ENCODE measurements around the gene ZNF329.
"Not testable (repeated sequence)": the region's sequence is repeated elsewhere in the genome, so short reads cannot be mapped to it uniquely, and the experiment has no call there.

ZNF329 gene

DNA sequence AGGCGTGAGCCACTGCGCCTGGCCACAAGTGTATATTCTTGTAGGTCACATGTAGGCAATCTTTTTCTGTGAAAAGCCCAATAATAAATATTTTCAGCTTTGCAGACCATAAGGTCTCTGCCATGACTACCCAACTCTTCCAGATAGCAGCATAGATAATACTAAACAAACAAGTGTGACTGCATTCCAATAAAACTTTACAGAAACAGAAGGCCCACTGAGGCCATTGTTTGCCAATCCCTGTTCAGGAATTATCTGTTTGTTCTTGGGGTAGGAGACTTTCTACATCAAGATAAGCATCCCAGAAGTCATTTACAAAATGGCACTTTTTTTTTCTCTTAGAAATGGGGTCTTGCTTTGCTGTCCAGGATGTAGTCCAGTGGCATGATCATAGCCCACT, 2.8 kb upstream of the ZNF329 start:
- Mint-ChIP-seq H3K27ac (no peak overlapping the region), H3K27me3 (no peaks in the 10 kb centered on the region), H3K9me3 (peaks cover 41% of the 10 kb centered on the region), H3K4me1 (peaks cover 17% of the 10 kb centered on the region), H3K36me3 (peaks cover 18% of the 10 kb centered on the region), H3K4me3 (peak overlapping the region; percentile 72)
- CTCF ChIA-PET, result interaction anchor here (0.6 kb wide), 1 partner anchor 40 kb away, joined by 3 read pairs; no protein-coding TSS in a partner anchor
- no peak for DNase-seq

DNA sequence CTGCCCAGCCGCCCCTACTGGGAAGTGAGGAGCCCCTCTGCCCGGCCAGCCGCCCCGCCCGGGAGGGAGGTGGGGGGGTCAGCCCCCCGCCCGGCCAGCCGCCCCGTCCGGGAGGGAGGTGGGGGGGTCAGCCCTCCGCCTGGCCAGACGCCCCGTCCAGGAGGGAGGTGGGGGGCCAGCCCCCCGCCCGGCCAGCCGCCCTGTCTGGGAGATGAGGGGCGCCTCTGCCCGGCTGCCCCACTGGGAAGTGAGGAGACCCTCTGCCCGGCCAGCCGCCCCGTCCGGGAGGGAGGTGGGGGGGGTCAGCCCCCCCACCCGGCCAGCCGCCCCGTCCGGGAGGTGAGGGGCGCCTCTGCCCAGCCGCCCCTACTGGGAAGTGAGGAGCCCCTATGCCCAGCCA, 3.1 kb downstream of the ZNF329 start:
- H3K4me3 Mint-ChIP-seq, DNase-seq, H3K27ac Mint-ChIP-seq, CTCF ChIA-PET, H3K27me3 Mint-ChIP-seq: not testable (repeated sequence)
- peaks cover 14% of the 10 kb centered on the region for H3K4me1 Mint-ChIP-seq
- H3K36me3 Mint-ChIP-seq, result peaks cover 33% of the 10 kb centered on the region
- peaks cover 38% of the 10 kb centered on the region for H3K9me3 Mint-ChIP-seq

DNA sequence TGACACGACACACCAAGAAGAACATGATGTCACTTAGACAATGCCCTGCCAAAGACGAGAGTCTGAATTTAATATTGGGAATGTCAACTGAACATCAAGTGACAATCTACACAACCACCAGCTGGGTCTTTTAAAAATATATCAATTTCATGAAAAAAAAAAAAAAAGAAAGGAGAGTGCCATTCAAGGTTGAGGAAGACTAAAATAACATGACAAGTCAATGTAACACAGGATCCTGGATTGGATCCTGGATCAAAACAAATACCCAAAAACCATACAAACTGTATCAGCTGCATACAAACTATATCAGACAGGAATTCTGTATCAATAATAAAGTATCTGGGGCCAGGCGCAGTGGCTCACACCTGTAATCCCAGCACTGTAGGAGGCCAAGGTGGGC, 4.7 kb downstream of the ZNF329 start:
- peaks cover 37% of the 10 kb centered on the region for H3K36me3 Mint-ChIP-seq
- peaks cover 11% of the 10 kb centered on the region for H3K4me1 Mint-ChIP-seq
- CTCF ChIA-PET, result no interaction called here
- DNase-seq, result no peak
- H3K27me3 Mint-ChIP-seq, result no peaks in the 10 kb centered on the region
- H3K4me3 Mint-ChIP-seq, result no peak overlapping the region
- H3K27ac Mint-ChIP-seq, result no peak overlapping the region
- H3K9me3 Mint-ChIP-seq, result peaks cover 36% of the 10 kb centered on the region

DNA sequence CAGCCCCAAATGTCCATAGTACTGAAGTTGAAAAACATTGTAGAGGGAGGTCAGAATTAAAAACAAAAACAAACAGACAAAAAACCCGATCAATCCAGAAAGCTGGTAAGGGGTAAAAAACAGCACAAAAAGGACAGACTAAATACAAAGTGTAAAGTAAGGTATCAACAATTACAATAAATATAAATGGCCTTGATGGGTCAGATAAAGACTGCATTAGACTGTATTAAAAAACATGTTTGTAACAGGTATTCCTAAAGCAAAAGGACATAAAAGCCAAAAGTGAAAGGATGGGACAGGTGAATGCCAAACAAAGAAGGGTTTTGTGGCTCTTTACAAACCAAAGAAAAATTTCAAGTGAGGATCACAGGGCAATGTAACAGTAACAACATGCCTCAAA, 16.3 kb downstream of the ZNF329 start:
- Mint-ChIP-seq H3K36me3 (peaks cover 69% of the 10 kb centered on the region), H3K4me1 (no peaks in the 10 kb centered on the region), H3K4me3 (no peak overlapping the region), H3K27me3 (no peaks in the 10 kb centered on the region), H3K9me3 (peaks cover 68% of the 10 kb centered on the region), H3K27ac (no peak overlapping the region)
- CTCF ChIA-PET, result no interaction called here
- DNase-seq, result no peak

- DNase-seq, result no peak
- Mint-ChIP-seq H3K4me3 (no peak overlapping the region), H3K27me3 (no peaks in the 10 kb centered on the region), H3K27ac (no peak overlapping the region), H3K4me1 (no peaks in the 10 kb centered on the region), H3K9me3 (peaks cover 82% of the 10 kb centered on the region), H3K36me3 (peaks cover 62% of the 10 kb centered on the region)
- CTCF ChIA-PET, result no interaction called here
Measured at GRCh38 chr19:58129284-58129683, 21.3 kb downstream of the ZNF329 start.

DNA sequence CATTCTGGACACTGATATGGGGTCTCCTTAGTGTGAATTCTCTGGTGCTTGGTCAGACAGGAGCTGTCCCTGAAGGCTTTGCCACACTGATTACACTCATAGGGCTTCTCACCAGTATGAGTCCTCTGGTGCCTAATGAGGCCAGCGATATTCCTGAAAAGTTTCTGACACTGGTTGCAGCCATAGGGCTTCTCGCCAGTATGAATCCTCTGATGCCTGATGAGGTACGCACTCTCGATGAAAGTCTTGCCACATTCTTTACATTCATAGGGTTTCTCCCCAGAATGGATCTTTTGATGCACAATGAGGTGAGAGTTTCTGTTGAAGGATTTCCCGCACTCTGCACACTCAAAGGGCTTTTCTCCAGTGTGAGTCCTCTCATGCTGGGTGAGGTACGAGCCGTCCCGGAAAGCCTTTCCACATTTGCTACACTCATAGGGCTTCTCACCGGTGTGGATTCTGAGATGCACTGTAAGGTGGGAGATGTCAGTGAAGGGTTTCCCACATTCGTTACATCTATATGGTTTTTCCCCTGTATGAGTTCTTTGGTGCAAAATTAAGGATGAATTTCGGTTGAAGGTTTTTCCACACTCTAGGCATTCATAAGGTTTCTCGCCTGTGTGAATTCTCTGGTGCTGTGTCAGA, 22.4 kb downstream of the ZNF329 start:
- CTCF ChIA-PET, result no interaction called here
- H3K36me3 Mint-ChIP-seq, result peaks cover 51% of the 10 kb centered on the region
- no peaks in the 10 kb centered on the region for H3K27me3 Mint-ChIP-seq
- H3K4me3 Mint-ChIP-seq, result no peak overlapping the region
- no peak overlapping the region for H3K27ac Mint-ChIP-seq
- no peaks in the 10 kb centered on the region for H3K4me1 Mint-ChIP-seq
- DNase-seq, result no peak
- peaks cover 81% of the 10 kb centered on the region for H3K9me3 Mint-ChIP-seq

- no peak overlapping the region for H3K27ac Mint-ChIP-seq
- CTCF ChIA-PET, result no interaction called here
- H3K27me3 Mint-ChIP-seq, result no peaks in the 10 kb centered on the region
- H3K9me3 Mint-ChIP-seq, result peaks cover 84% of the 10 kb centered on the region
- peaks cover 3% of the 10 kb centered on the region for H3K4me1 Mint-ChIP-seq
- H3K36me3 Mint-ChIP-seq, result peaks cover 19% of the 10 kb centered on the region
- no peak for DNase-seq
- no peak overlapping the region for H3K4me3 Mint-ChIP-seq
Measured at GRCh38 chr19:58123354-58123753, 27.2 kb downstream of the ZNF329 start.

DNA sequence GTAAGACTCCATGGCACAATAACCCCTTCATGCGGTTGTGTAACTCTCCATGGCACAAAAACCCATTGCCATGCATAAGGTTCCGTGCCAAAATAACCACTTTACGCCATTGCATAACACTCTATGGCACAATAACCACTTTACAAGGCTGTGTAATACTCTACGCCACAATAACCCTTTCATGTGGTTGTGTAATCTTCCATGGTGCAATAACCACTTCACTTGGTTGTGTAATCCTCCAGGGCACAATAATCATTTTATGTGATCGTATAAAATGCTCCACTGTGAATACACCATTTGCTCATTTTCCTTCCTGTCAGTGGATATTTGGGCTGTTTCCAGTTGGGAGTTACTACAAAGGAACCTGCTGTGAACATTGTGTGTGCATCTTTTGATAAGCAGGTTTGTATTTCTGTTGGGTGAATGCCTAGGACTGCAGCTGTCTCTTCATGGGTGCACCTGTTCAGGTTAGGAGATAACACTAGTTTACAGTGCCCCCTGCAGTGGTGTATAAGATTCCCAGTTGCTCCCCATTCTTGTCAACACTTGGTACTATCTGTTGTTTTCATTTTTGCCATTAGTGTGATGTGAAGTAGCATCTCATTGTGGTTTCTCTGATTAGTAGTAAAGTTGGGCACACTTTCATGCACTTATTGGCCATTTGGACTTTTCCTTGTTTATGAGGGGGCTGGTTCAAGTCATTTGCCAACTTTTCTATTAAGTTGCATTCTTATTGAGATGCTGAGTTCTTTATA, 31.4 kb downstream of the ZNF329 start:
- DNase-seq, result no peak
- Mint-ChIP-seq H3K9me3 (peaks cover 77% of the 10 kb centered on the region), H3K36me3 (peaks cover 15% of the 10 kb centered on the region), H3K27me3 (peaks cover 8% of the 10 kb centered on the region), H3K4me1 (peaks cover 10% of the 10 kb centered on the region), H3K27ac (no peak overlapping the region), H3K4me3 (no peak overlapping the region)
- CTCF ChIA-PET, result no interaction called here

GRCh38 chr19:58117841-58118575, 32.6 kb downstream of the ZNF329 start:
- CTCF ChIA-PET, result no interaction called here
- no peak overlapping the region for H3K27ac Mint-ChIP-seq
- DNase-seq, result no peak
- peaks cover 74% of the 10 kb centered on the region for H3K9me3 Mint-ChIP-seq
- peaks cover 8% of the 10 kb centered on the region for H3K27me3 Mint-ChIP-seq
- H3K4me3 Mint-ChIP-seq, result no peak overlapping the region
- peaks cover 16% of the 10 kb centered on the region for H3K36me3 Mint-ChIP-seq
- peaks cover 10% of the 10 kb centered on the region for H3K4me1 Mint-ChIP-seq

GRCh38 chr19:58108546-58108817, 42.1 kb downstream of the ZNF329 start:
- Mint-ChIP-seq H3K27ac (no peak overlapping the region), H3K9me3 (peaks cover 62% of the 10 kb centered on the region), H3K4me1 (no peaks in the 10 kb centered on the region), H3K36me3 (peaks cover 14% of the 10 kb centered on the region), H3K4me3 (no peak overlapping the region), H3K27me3 (no peaks in the 10 kb centered on the region)
- CTCF ChIA-PET, result no interaction called here
- DNase-seq, result no peak

- peaks cover 61% of the 10 kb centered on the region for H3K9me3 Mint-ChIP-seq
- DNase-seq, result no peak
- no peaks in the 10 kb centered on the region for H3K27me3 Mint-ChIP-seq
- no peak overlapping the region for H3K4me3 Mint-ChIP-seq
- H3K36me3 Mint-ChIP-seq, result peaks cover 13% of the 10 kb centered on the region
- H3K4me1 Mint-ChIP-seq, result no peaks in the 10 kb centered on the region
- H3K27ac Mint-ChIP-seq, result no peak overlapping the region
- CTCF ChIA-PET, result no interaction called here
Measured at GRCh38 chr19:58107778-58108545, 42.6 kb downstream of the ZNF329 start.

DNA sequence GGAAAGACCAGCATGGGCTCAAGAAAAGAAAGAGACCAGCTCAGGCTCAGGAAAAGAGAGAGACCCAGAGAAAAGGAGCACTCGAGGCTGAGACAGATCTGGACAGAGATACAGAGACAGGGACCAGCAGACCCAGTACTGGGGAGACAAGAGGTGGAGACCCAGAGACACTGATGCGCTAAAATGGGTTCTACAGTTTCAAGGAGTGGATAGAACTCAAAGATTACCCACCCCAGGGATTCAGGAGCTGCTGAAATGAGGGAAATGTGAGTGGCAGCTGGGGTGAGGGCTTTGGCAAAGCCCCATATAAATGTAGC, 51.9 kb downstream of the ZNF329 start:
- CTCF ChIA-PET, result no interaction called here
- peaks cover 12% of the 10 kb centered on the region for H3K4me1 Mint-ChIP-seq
- H3K4me3 Mint-ChIP-seq, result peak overlapping the region; percentile 82
- DNase-seq, result no peak
- H3K27me3 Mint-ChIP-seq, result no peaks in the 10 kb centered on the region
- peaks cover 46% of the 10 kb centered on the region for H3K9me3 Mint-ChIP-seq
- H3K36me3 Mint-ChIP-seq, result peaks cover 16% of the 10 kb centered on the region
- H3K27ac Mint-ChIP-seq, result peak overlapping the region; percentile 90

DNA sequence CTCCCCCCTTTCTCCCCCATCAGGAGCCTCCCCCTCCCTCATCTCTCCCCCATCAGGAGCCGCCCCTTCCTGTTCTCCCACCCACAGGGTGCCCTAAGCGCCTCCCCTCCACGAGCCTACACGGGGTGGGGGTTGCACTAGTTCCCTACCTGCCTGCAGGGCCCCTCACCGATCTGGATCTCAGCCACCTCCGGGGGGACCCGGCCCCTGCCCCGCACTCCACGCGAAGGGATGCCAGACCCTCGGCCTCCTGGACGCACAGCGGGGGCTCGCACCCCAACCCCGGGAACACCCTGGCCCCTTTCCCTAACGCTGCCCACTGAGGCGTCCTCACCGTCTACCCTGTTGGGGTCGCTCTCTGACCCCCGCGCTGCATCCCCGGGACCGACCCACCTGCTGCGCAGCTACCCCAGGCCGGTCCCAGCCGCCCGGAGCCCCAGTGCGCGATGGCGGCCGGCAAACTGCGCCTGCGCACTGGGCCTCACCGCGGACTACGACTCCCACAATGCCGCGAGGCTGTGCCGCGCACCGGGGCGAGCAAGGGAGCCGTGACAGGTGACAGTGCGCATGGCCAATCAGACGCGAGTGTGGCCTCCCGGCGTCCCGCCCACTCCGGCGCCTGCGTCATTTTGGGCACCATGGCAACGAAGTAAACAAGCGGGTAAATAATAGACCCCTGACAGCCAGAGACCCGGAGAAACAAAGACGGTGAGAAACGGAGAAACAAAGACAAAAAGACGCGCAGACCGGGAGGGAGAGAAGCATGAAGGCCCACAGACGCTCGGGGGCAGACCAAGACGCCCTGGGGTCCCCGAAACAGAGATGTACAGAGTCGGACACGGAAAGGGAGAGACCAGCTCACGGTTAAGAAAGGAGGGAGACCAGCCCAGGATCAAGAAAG, 52.6 kb downstream of the ZNF329 start, which contains the start of gene ZSCAN18:
Gene ZSCAN18 (minus strand): TSS at position 451 of the 901 bp plus-strand sequence. CDS start 7,964 bp downstream, outside the sequence.
- DNase-seq, result peak; percentile 95
- H3K9me3 Mint-ChIP-seq, result peaks cover 45% of the 10 kb centered on the region
- peaks cover 12% of the 10 kb centered on the region for H3K4me1 Mint-ChIP-seq
- CTCF ChIA-PET, result no interaction called here
- H3K27ac Mint-ChIP-seq, result peak within 1 kb of the TSS; percentile 90
- peak within 1 kb of the TSS; percentile 82 for H3K4me3 Mint-ChIP-seq
- H3K36me3 Mint-ChIP-seq, result peaks cover 16% of the 10 kb centered on the region
- no peaks in the 10 kb centered on the region for H3K27me3 Mint-ChIP-seq

DNA sequence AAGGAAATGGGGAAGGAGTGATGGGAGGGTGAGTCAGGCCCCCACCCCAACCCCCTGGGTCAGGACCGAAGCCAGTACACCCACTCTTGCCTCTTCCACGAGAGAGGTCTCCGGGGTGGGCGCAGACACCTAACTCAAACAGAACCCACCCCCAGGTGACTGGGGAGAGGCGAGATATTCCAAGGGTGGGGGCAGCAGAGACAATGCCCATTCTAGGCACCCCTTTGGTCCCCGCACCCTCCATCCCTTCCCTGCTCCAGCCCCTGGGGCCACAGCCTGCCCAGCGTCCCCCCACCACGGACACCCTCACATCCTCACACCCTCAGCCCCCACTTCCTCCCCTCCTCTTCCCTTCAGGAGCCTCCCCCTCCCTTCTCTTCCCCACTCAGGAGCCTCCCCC, 53.2 kb downstream of the ZNF329 start:
- Mint-ChIP-seq H3K4me3 (peak overlapping the region; percentile 61), H3K27ac (no peak overlapping the region), H3K36me3 (peaks cover 16% of the 10 kb centered on the region), H3K27me3 (no peaks in the 10 kb centered on the region), H3K9me3 (peaks cover 47% of the 10 kb centered on the region), H3K4me1 (peaks cover 12% of the 10 kb centered on the region)
- CTCF ChIA-PET, result no interaction called here
- no peak for DNase-seq
